Endothelial cell of umbilical vein (primary cell): ENCODE measurements around the gene BCAS4. TPM values are rescaled to one million over a fixed set of nuclear protein-coding genes. Genes with fewer than 3 reads are reported as not detected.

Experiments
- BruUV-seq: library from RNA; stranded (reverse); fragments of 400-500 nt; replicated peaks from 2 replicates; lab custom pipeline; 2021; lab: Mats Ljungman, UMichigan
- CTCF ChIA-PET: fragments of 300-600, 350-600 bp; sonication (Branson Sonifier 250); formaldehyde crosslinking; loops from one replicate; lab custom pipeline; 2021; ENCODE audit warnings: antibody characterized with exemption, inconsistent platforms; lab: Charles Lee
- POLR2A ChIA-PET: fragments of 300-600, 350-600 bp; sonication (Branson Sonifier 250); formaldehyde crosslinking; loops from one replicate; lab custom pipeline; 2021; ENCODE audit warnings: antibody characterized with exemption, inconsistent platforms; lab: Charles Lee
- DNase-seq: peaks from one replicate; pipeline ENCODE4 v3.0.0-alpha.2; 2011; ENCODE audit warnings: low read depth, low spot score
- FAIRE-seq: peaks from 2 replicates; lab custom pipeline; 2011; peaks lifted over from hg19 to GRCh38; lab: Jason Lieb, UNC
- H2AFZ ChIP-seq: 2 replicates; pipeline ENCODE4 v1.6.0; 2012; ENCODE audit warnings: low read depth, low read length, control low read depth, inconsistent platforms
- H3K27ac ChIP-seq: 2 replicates; pipeline ENCODE4 v1.5.1; 2011; ENCODE audit warnings: low read depth, mild to moderate bottlenecking, control low read depth, low read length, moderate library complexity; ENCODE audit not compliant: insufficient read depth
- H3K27me3 ChIP-seq, 2 experiments: 2 replicates each; pipeline versions ENCODE4 v1.6.0 to v1.6.1; 2011; ENCODE audit warnings: low read length in 2 of 2, mixed read lengths in 1 of 2; ENCODE audit not compliant: control insufficient read depth in 2 of 2, insufficient read depth in 2 of 2
- H3K36me3 ChIP-seq, 2 experiments: 2 replicates in 1 of 2; 3 replicates in 1 of 2; pipeline ENCODE4 v1.5.1; 2011; ENCODE audit warnings: low read length in 2 of 2, mild to moderate bottlenecking in 1 of 2, moderate library complexity in 1 of 2; ENCODE audit not compliant: control insufficient read depth in 2 of 2, insufficient read depth in 2 of 2; ENCODE audit errors: extremely low read depth in 1 of 2
- H3K4me1 ChIP-seq: 3 replicates; pipeline ENCODE4 v1.5.1; 2011; ENCODE audit warnings: mild to moderate bottlenecking, low read length; ENCODE audit not compliant: control insufficient read depth, insufficient read depth; ENCODE audit errors: extremely low read depth
- H3K4me2 ChIP-seq: 2 replicates; pipeline ENCODE4 v1.6.1; 2011; ENCODE audit warnings: low read length, control low read depth, mixed read lengths; ENCODE audit not compliant: insufficient read depth
- H3K4me3 ChIP-seq, 3 experiments: fragments of 200-600 bp in 1 of 3; sonication (generic), shearing (Covaris generic) in 1 of 3; replicated peaks in 1 of 3; 2 replicates each; pipeline ENCODE4 v1.5.1; 2011 to 2016; ENCODE audit warnings: control low read depth in 3 of 3, low read length in 3 of 3, mild to moderate bottlenecking in 2 of 3, inconsistent platforms in 1 of 3, low read depth in 1 of 3, moderate library complexity in 1 of 3; ENCODE audit not compliant: insufficient read depth in 1 of 3
- H3K79me2 ChIP-seq: 2 replicates; pipeline ENCODE4 v1.6.0; 2012; ENCODE audit warnings: low read length, inconsistent platforms; ENCODE audit not compliant: control insufficient read depth, insufficient read depth
- H3K9ac ChIP-seq: replicated peaks from 2 replicates; pipeline ENCODE3; 2011; ENCODE audit warnings: low read length, control low read depth; ENCODE audit not compliant: insufficient read depth; ENCODE audit errors: extremely low read depth
- H3K9me1 ChIP-seq: replicated peaks from 3 replicates; pipeline ENCODE4 v1.6.0; 2011; ENCODE audit warnings: mild to moderate bottlenecking, low read length; ENCODE audit not compliant: control insufficient read depth, insufficient read depth; ENCODE audit errors: extremely low read depth
- H3K9me3 ChIP-seq: replicated peaks from 2 replicates; pipeline ENCODE4 v1.5.1; 2012; ENCODE audit warnings: low read length, inconsistent platforms; ENCODE audit not compliant: control insufficient read depth, insufficient read depth
- H4K20me1 ChIP-seq: replicated peaks from 2 replicates; pipeline ENCODE3; 2011; ENCODE audit warnings: mild to moderate bottlenecking, low read length; ENCODE audit not compliant: control insufficient read depth, insufficient read depth; ENCODE audit errors: extremely low read depth
- EZH2 ChIP-seq: IDR thresholded peaks from 2 replicates; pipeline ENCODE4 v1.6.1; 2012; ENCODE audit warnings: borderline replicate concordance, low read depth, mild to moderate bottlenecking, moderate library complexity, low read length, inconsistent platforms; ENCODE audit not compliant: severe bottlenecking
- FOS ChIP-seq: IDR thresholded peaks from 2 replicates; pipeline ENCODE4 v1.6.1; 2011; ENCODE audit warnings: mild to moderate bottlenecking, low read length, moderate library complexity, borderline replicate concordance; ENCODE audit not compliant: insufficient read depth
- GATA2 ChIP-seq: IDR thresholded peaks from 2 replicates; pipeline ENCODE4 v1.7.0; 2011; ENCODE audit warnings: low read depth, mild to moderate bottlenecking, moderate library complexity, mixed read lengths, low read length; ENCODE audit not compliant: insufficient read length, insufficient read depth
- JUN ChIP-seq: IDR thresholded peaks from 2 replicates; pipeline ENCODE4 v1.6.1; 2011; ENCODE audit warnings: borderline replicate concordance, low read depth; ENCODE audit not compliant: insufficient read length, insufficient read depth
- MAX ChIP-seq: IDR thresholded peaks from 2 replicates; pipeline ENCODE4 v1.6.1; 2011; ENCODE audit not compliant: insufficient read depth, insufficient read length
- MYC ChIP-seq: IDR thresholded peaks from one replicate; pipeline ENCODE4 v1.6.1; 2011; ENCODE audit warnings: mild to moderate bottlenecking, low read depth, low read length
- POLR2A ChIP-seq: IDR thresholded peaks from 2 replicates; pipeline ENCODE4 v1.6.1; 2012; ENCODE audit warnings: low read depth, mild to moderate bottlenecking, control low read depth, low read length
- POLR2AphosphoS5 ChIP-seq: IDR thresholded peaks from 2 replicates; pipeline ENCODE4 v1.6.1; 2012; ENCODE audit warnings: low read depth, mild to moderate bottlenecking, control low read depth, low read length, moderate library complexity; ENCODE audit not compliant: insufficient read depth
- dilution Hi-C: fragments of 300-500 bp; cut with MboI; formaldehyde crosslinking; loops from one replicate; pipeline ENCODE4 v1.15.0; 2019; ENCODE audit warnings: low sequenced_read_pairs; ENCODE audit not compliant: extremely low pct_ligation_motif_present
- intact Hi-C: fragments of 100-400 bp; cut with micrococcal nuclease; formaldehyde crosslinking; loops from one replicate; pipeline ENCODE4 v1.10.0; 2022
- polyA plus RNA-seq, 4 experiments: library from polyadenylated mRNA; depleted of rRNA in 3 of 4; stranded (reverse) in 3 of 4; unstranded in 1 of 4; fragments of >200 nt; gene quantifications; 2 replicates each; pipeline versions ENCODE4 v1.2.1 to v1.2.3, GENCODE V29; 2011 to 2012; ENCODE audit warnings: missing spikeins in 1 of 4
- total RNA-seq: library from RNA; stranded (reverse); gene quantifications from 2 replicates; pipeline ENCODE4 v1.2.3, GENCODE V29; 2021
- TF ChIP-seq, protein P1 (sequence below), 2 donors: IDR thresholded peaks; 1 replicate in 1 of 2; 2 replicates in 1 of 2; pipeline ENCODE4 v1.5.1; 2011; ENCODE audit warnings: low read length in 2 of 2, mild to moderate bottlenecking in 2 of 2, moderate library complexity in 2 of 2, control low read depth in 1 of 2, inconsistent platforms in 1 of 2, low read depth in 1 of 2; ENCODE audit not compliant: insufficient read depth in 1 of 2; ENCODE audit errors: extremely low read depth in 1 of 2

BCAS4 gene
- total and polyA plus RNA-seq, 2 donors (not counting 3 experiments of a cell fraction or from before 2014, with no cell fraction given), result 1.0 to 1.5 TPM

DNA sequence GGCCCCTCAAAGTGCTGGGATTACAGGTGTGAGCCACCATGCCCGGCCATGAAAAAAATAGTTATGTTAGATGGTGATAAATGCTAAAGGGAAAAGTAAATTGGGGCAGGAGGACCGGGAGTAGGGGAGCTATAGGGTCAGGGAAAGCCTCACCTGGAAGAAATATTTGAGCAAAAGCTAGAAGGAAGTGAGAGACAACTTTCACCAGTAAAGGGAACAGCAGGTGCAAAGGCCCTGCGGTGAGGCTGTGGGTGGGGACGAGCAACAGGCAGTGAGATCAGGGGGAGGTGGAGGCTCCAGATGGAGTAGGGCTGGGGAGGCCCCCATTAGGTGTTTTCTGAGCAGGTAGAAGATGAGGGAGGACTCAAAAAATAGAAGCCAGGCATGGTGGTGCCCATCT, 16.0 kb downstream of the BCAS4 start:
- ChIA-PET POLR2A (no interaction called here), CTCF (no interaction called here)
- dilution Hi-C loops, result no loop called here
- Histone ChIP-seq H3K9ac (no peak overlapping the region), H3K27me3 (no peaks in the 10 kb centered on the region), H2AFZ (no peak overlapping the region), H3K4me2 (no peak overlapping the region), H3K4me1 (no peaks in the 10 kb centered on the region), H3K9me1 (no peaks in the 10 kb centered on the region), H4K20me1 (no peaks in the 10 kb centered on the region), H3K36me3 (no peaks in the 10 kb centered on the region), H3K9me3 (no peaks in the 10 kb centered on the region), H3K27ac (no peak overlapping the region), H3K79me2 (no peaks in the 10 kb centered on the region), H3K4me3 (no peak overlapping the region)
- TF ChIP-seq GATA2 (no peak), POLR2AphosphoS5 (no peak), EZH2 (no peak), POLR2A (no peak), MYC (no peak), JUN (no peak), MAX (no peak), FOS (no peak)
- TF ChIP-seq, protein P1, sequence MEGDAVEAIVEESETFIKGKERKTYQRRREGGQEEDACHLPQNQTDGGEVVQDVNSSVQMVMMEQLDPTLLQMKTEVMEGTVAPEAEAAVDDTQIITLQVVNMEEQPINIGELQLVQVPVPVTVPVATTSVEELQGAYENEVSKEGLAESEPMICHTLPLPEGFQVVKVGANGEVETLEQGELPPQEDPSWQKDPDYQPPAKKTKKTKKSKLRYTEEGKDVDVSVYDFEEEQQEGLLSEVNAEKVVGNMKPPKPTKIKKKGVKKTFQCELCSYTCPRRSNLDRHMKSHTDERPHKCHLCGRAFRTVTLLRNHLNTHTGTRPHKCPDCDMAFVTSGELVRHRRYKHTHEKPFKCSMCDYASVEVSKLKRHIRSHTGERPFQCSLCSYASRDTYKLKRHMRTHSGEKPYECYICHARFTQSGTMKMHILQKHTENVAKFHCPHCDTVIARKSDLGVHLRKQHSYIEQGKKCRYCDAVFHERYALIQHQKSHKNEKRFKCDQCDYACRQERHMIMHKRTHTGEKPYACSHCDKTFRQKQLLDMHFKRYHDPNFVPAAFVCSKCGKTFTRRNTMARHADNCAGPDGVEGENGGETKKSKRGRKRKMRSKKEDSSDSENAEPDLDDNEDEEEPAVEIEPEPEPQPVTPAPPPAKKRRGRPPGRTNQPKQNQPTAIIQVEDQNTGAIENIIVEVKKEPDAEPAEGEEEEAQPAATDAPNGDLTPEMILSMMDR (IDR thresholded peaks at IDR 0.05; ENCODE audit: extremely low read depth in 1 of 2, insufficient read depth in 1 of 2, low read depth in 1 of 2, low read length in 2 of 2), result no peak
- FAIRE-seq (no peak), DNase-seq (no peak)
- intact Hi-C loops, result no loop called here
- no TSS peak for BruUV-seq
